IPS-18c (cell line): ENCODE data around the gene TRAPPC12.
A peak's percentile ranks its signal among the peaks of the same experiment; 100 is the strongest.

ENCODE experiments used
- H3K4me3 ChIP-seq: 2 replicates; pipeline ENCODE4 v1.7.0; 2013; ENCODE audit warnings: low read depth, mild to moderate bottlenecking, low read length, moderate library complexity; ENCODE audit not compliant: insufficient read depth
- H3K9me3 ChIP-seq: one replicate; pipeline ENCODE4 v1.6.1; 2013; ENCODE audit warnings: mild to moderate bottlenecking, low read length, moderate library complexity; ENCODE audit not compliant: control insufficient read depth, insufficient read depth

TRAPPC12 gene

GRCh38 chr2:3518496-3519254 lies 139.2 kb downstream of the TRAPPC12 start:
- Histone ChIP-seq H3K4me3 (peak overlapping the region; percentile 74), H3K9me3 (peaks cover 2% of the 10 kb centered on the region)

DNA sequence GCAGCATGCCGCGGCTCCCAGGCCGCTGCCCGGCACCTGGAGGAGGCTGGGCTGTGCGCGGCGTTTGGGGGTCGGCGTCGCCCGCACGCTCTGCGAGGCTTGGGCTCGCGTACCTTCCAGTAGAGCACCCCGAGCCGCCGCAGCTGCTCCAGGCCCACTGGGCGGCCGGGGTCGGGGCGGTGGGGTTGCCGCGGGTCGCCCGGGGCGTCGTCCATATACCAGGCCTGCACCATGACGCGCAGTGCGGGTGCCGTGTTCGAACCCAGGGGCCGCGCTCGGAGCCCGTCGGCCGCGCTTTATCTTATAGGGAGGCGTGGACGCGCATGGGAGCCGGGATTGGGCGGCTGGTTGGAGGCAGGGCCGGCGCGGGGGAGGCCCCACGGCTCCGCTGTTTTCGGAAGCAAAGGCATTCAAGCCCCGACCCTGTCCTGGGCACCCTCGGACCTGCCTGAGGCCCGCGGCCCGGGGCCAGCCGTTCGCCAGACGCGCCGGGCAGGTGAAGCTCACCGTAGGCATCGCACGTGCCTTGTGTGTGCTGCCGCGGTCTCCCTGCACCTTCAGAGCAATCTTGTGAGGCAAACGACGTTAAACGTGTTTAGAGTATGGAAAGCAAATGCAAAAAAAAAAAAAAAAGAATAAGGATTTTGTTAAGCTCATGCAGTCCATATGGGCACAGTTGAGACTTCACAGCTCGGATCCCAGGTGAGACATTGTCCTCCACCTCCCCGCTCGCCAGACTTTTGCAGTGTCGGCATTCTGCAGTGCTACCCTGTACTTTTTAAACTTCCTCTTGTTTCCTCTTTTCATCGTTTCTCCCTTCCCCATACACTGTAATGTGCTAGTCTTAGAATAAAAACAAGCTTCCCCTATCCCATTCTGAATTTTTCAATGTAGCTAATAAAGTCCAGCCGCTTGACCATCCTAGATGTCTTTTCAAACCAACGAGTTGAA lies 140.0 kb downstream of the TRAPPC12 start, which contains the start of gene ADI1:
ADI1 (minus strand) TSS at position 277 of the 951 bp plus-strand sequence; CDS start at position 233, 44 bp downstream.
- Histone ChIP-seq H3K4me3 (peak within 1 kb of the TSS; percentile 74), H3K9me3 (peaks cover 2% of the 10 kb centered on the region)

GRCh38 chr2:3520591-3520990 lies 141.1 kb downstream of the TRAPPC12 start:
- H3K4me3 ChIP-seq = peak overlapping the region; percentile 31; the same call in 1 of the 2 replicates
- no peaks in the 10 kb centered on the region for H3K9me3 ChIP-seq

- H3K9me3 ChIP-seq = no peaks in the 10 kb centered on the region
- H3K4me3 ChIP-seq = no peak overlapping the region
These were observed 143.5 kb downstream of the TRAPPC12 start for GRCh38 chr2:3522961-3523421.

DNA sequence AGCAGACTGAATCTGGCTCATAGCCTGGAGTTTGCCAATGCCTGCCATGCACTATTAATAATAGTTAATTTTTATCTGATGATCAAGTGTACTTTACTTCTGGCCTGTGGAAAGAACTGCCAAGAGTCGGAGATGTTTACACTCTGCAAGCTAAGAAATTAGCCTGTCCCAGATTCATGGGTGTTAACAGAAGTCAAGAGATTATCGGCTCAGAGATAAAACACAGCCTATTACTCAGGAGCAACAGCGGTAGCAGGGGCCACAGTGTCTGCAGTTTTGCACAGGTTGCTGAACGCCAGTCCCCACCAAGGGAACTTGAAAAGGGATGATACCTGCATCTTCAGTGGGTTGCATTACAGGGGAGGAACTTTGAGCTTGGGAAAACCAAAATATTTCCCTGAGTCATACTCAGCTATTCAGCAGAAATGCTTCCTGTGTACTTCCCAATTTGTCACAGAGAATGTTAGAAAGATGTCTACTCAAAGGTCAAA lies 144.1 kb downstream of the TRAPPC12 start:
- no peaks in the 10 kb centered on the region for H3K9me3 ChIP-seq
- H3K4me3 ChIP-seq = no peak overlapping the region

DNA sequence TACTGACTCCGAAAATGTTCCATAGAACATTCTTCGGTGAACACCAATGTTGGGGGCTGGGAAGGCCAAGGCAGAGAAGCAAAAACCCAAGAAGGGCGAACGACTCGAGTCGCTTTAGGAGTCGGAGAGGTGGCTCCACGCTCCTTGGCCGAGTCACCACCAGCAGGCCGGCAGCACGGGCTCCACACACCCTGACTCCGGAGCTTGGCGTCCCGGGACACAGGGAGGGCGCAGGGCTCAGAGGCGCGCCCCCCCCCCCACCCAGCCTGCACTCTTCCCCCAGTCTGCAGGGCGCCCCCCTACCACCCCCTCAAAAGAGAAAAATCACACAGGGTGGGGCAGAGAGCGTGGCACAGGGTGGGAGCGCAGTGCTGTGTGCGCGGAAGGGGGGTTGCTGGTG lies 147.4 kb downstream of the TRAPPC12 start:
- Histone ChIP-seq H3K4me3 (no peak overlapping the region), H3K9me3 (no peaks in the 10 kb centered on the region)

GRCh38 chr2:3527886-3528785 lies 148.6 kb downstream of the TRAPPC12 start:
- Histone ChIP-seq H3K4me3 (no peak overlapping the region), H3K9me3 (no peaks in the 10 kb centered on the region)
